Naive thymus-derived CD8-positive, alpha-beta T cell (primary cell): ENCODE measurements around the gene MX2. TPM values are rescaled to one million over a fixed set of nuclear protein-coding genes. Genes with fewer than 3 reads are reported as not detected.
A peak's percentile ranks its signal among the peaks of the same experiment; 100 is the strongest.
"Not testable (repeated sequence)": the region's sequence is repeated elsewhere in the genome, so short reads cannot be mapped to it uniquely, and the experiment has no call there.

Experiments used
- ATAC-seq, 2 donors: fragments of 150-1000 bp; cut with Tn5 transposase in 1 of 2; sonication (Bioruptor Pico), chemical (Tn5 transposase) in 1 of 2; 1 replicate in 1 of 2; 2 replicates in 1 of 2; pipeline ENCODE4 v1.10.0; 2021; ENCODE audit warnings: mild to moderate bottlenecking in 2 of 2, moderate library complexity in 2 of 2
- POLR2A ChIA-PET: fragments of 350-600 bp; sonication (Branson Sonifier 250); formaldehyde crosslinking; loops from one replicate; lab custom pipeline; 2021; ENCODE audit warnings: antibody characterized with exemption; lab: Charles Lee
- DNase-seq, 10 donors: peaks; one replicate each; pipeline versions ENCODE4 v3.0.0 to v3.0.0-alpha.2; 2020 to 2022
- H3K27ac Mint-ChIP-seq, 10 donors: one replicate each; pipeline ENCODE4 v1.8.0; 2020 to 2022; ENCODE audit warnings: mild to moderate bottlenecking in 10 of 10, mixed read lengths in 10 of 10, moderate library complexity in 4 of 10, inconsistent platforms in 1 of 10
- H3K27me3 Mint-ChIP-seq, 5 donors: one replicate each; pipeline ENCODE4 v1.8.0; 2021 to 2022; ENCODE audit warnings: mixed read lengths in 5 of 5
- H3K36me3 Mint-ChIP-seq, 3 donors: one replicate each; pipeline ENCODE4 v1.8.0; 2020 to 2022; ENCODE audit warnings: mixed read lengths in 3 of 3, mild to moderate bottlenecking in 2 of 3, inconsistent platforms in 1 of 3
- H3K4me1 Mint-ChIP-seq, 4 donors: one replicate each; pipeline ENCODE4 v1.8.0; 2021 to 2022; ENCODE audit warnings: mixed read lengths in 4 of 4
- H3K4me3 Mint-ChIP-seq, 10 donors: one replicate each; pipeline ENCODE4 v1.8.0; 2020 to 2022; ENCODE audit warnings: mild to moderate bottlenecking in 10 of 10, mixed read lengths in 10 of 10, moderate library complexity in 6 of 10, inconsistent platforms in 1 of 10
- H3K9me3 Mint-ChIP-seq, 9 donors: one replicate each; pipeline ENCODE4 v1.8.0; 2020 to 2022; ENCODE audit warnings: mixed read lengths in 9 of 9, mild to moderate bottlenecking in 3 of 9, inconsistent platforms in 1 of 9, moderate library complexity in 1 of 9
- polyA plus RNA-seq, 3 donors: library from polyadenylated mRNA; unstranded; fragments of 300-500 nt; fragmentation: Illumina TruSeq; gene quantifications; one replicate each; pipeline ENCODE4 v1.2.3, GENCODE V29; 2021
- total RNA-seq, 8 experiments: library from RNA in 2 of 8; stranded (reverse) in 2 of 8; gene quantifications; one replicate each; pipeline ENCODE4 v1.2.3 and lab custom pipeline; 2021 to 2026

The MX2 gene
- total and polyA plus RNA-seq, 5 experiments from 2014 or later = 27.8 to 125 (median 49.6) TPM

DNA sequence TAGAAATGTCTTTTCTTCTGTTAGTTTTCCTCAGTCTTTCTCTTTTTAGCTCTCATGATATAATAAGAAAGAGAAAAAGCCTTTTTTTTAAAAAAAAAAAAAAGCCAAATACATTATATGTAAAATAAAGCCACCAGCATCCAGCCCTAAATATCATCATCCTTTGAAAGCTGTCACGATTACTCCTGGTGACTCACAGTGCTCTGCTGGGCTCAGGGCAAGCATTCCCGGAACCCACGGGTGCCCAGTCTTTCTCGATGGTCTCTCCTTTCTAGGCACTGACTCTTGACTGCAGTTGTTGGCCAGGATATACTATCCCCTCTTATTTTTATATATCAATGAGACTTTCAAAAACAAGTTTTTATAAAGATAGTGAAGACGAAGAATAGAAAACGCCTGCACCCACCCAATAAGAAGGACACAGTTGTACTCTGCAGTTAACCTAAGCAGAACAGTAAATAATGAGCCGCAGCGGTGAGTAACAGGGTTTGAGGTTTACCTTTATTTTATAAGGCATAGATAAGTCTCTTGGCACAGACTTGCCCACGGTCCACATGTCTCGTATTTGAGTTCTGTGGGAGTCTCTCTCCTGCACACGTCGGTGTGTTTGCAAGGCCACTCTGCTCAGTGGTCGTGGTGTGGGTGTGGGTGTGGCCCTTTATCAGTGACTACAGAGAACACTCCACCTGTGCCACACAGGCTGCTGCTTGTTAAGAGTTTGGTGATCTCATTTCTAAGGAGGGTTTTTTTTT, 15.7 kb upstream of the MX2 start:
- no peak for DNase-seq
- POLR2A ChIA-PET = interaction anchor here (0.7 kb wide), 1 partner anchor 88 kb away, joined by 3 read pairs; no protein-coding TSS in a partner anchor
- no peak overlapping the region for H3K4me3 Mint-ChIP-seq
- peak overlapping the region in 1 of 10 donors; percentile 27 for H3K27ac Mint-ChIP-seq
- peaks cover 0 to 9% (median 5%) of the 10 kb centered on the region in 3 donors for H3K36me3 Mint-ChIP-seq
- peaks cover 0 to 11% (median 5%) of the 10 kb centered on the region in 9 donors for H3K9me3 Mint-ChIP-seq
- no peak for ATAC-seq
- H3K27me3 Mint-ChIP-seq = peaks cover 0 to 12% (median 7%) of the 10 kb centered on the region in 5 donors
- H3K4me1 Mint-ChIP-seq = peaks cover 0 to 2% (median 0%) of the 10 kb centered on the region in 4 donors

DNA sequence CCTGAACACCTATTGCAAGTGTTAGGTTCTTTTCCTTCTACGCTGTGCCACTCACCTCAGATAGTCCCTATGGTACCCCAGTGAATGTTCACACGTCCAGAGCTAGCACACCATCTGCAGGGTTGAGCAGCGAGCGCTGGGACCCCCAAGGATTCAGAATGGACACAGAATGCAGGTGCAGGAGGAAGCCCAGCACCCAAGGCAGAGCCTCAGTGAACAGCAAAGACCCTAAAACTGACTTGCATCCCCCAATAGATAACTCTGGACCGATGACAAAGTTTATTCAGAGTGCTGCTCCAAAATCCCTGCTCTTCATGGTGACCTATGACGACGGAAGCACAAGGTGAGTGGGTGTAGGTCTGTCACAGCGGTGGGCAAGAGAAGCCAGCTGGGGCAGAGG, 15.1 kb upstream of the MX2 start:
- DNase-seq (no peak), ATAC-seq (no peak)
- H3K4me1 Mint-ChIP-seq = peaks cover 0 to 2% (median 0%) of the 10 kb centered on the region in 4 donors
- peak overlapping the region in 3 of 10 donors; percentile 11 to 62 (median 27) for H3K27ac Mint-ChIP-seq
- no peak overlapping the region for H3K4me3 Mint-ChIP-seq
- peaks cover 0 to 11% (median 5%) of the 10 kb centered on the region in 9 donors for H3K9me3 Mint-ChIP-seq
- H3K36me3 Mint-ChIP-seq = peaks cover 0 to 9% (median 5%) of the 10 kb centered on the region in 3 donors
- H3K27me3 Mint-ChIP-seq = peaks cover 0 to 12% (median 8%) of the 10 kb centered on the region in 5 donors
- POLR2A ChIA-PET = no interaction called here

DNA sequence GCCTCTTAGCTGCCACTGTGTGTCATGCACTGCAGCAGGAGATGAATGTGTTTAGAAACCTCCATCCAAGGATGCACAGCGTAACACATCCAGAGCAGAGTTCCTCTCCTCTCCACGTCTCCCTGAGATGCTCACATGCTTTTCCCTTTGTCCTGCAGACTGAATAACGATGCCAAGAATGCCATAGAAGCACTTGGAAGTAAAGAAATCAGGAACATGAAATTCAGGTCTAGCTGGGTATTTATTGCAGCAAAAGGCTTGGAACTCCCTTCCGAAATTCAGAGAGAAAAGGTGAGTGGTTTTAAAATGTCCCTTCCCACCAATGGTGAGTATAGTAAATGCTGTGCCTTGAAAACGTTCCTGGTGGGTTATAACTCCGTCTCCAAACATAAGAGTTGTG, 13.4 kb upstream of the MX2 start:
- no peak for DNase-seq
- peaks cover 0 to under 1% (median 0%) of the 10 kb centered on the region in 9 donors for H3K9me3 Mint-ChIP-seq
- H3K27me3 Mint-ChIP-seq = peaks cover 0 to 11% (median 8%) of the 10 kb centered on the region in 5 donors
- POLR2A ChIA-PET = no interaction called here
- no peak for ATAC-seq
- H3K36me3 Mint-ChIP-seq = no peaks in the 10 kb centered on the region
- no peak overlapping the region for H3K4me3 Mint-ChIP-seq
- peaks cover 0 to 2% (median 0%) of the 10 kb centered on the region in 4 donors for H3K4me1 Mint-ChIP-seq
- no peak overlapping the region for H3K27ac Mint-ChIP-seq

DNA sequence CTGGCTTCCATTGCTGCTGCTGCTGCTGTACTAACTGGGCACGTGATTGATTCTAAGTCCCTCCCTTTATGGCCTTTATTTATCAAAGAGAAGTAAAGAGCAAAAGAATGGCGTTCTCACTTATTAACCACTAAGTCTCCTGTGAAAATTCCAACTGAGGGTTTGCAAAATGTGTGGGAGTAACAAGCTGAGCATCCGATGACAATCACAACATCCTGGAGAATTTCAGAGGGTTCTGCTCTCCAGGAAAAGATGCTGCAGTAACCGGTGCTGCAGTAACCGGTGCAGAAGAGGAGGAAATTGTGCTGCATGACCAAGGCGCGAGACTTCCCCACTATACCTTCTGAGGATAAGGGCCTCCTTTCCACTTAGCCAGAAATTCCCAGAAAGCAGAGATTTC, 12.7 kb upstream of the MX2 start:
- Mint-ChIP-seq H3K9me3 (no peaks in the 10 kb centered on the region), H3K27me3 (peaks cover 0 to 10% (median 6%) of the 10 kb centered on the region in 5 donors), H3K4me1 (peaks cover 0 to 2% (median 0%) of the 10 kb centered on the region in 4 donors), H3K27ac (no peak overlapping the region), H3K4me3 (no peak overlapping the region), H3K36me3 (no peaks in the 10 kb centered on the region)
- POLR2A ChIA-PET = no interaction called here
- no peak for ATAC-seq
- DNase-seq = no peak

DNA sequence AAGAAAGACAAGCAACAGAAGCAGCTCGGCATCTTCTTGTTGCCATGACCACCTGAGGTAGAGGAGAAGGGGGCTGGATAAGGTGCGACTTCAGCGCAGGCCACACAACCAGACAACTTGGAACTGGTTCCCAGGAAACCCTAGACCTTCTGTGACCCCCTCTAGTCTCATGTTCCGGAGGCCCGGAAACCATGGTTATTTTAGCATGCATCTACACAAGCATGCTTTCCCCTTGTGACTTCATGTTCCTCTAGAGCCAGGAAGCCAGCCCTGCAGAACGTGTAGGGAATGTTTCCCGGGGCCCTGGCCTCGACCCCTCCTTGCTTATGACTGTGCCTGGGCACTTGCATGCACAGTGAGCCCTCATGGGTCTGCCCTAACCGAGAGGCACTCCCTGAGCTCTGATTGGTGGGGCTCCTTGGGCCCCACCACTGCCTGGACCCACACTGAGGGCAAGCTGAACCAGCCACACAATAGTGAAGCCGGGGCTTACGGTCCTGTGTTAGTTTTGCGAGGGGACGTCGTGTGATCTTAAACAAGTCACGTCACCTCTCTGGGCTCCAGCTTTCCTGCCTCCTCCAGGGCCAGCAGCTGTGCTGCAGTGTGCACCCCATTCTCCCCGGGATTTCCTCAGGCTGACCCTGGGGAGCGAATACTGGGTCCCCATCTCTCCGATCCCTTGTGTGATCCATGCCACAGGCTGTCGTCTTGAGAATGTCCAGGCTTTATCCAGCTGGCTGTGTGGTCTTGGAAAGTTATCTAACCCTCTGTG, 12.0 kb upstream of the MX2 start:
- peaks cover 0 to 8% (median 6%) of the 10 kb centered on the region in 5 donors for H3K27me3 Mint-ChIP-seq
- no peak for ATAC-seq
- DNase-seq = no peak
- H3K36me3 Mint-ChIP-seq = no peaks in the 10 kb centered on the region
- H3K27ac Mint-ChIP-seq = no peak overlapping the region
- no peaks in the 10 kb centered on the region for H3K9me3 Mint-ChIP-seq
- no peak overlapping the region for H3K4me3 Mint-ChIP-seq
- POLR2A ChIA-PET = no interaction called here
- peaks cover 0 to 2% (median 0%) of the 10 kb centered on the region in 4 donors for H3K4me1 Mint-ChIP-seq

DNA sequence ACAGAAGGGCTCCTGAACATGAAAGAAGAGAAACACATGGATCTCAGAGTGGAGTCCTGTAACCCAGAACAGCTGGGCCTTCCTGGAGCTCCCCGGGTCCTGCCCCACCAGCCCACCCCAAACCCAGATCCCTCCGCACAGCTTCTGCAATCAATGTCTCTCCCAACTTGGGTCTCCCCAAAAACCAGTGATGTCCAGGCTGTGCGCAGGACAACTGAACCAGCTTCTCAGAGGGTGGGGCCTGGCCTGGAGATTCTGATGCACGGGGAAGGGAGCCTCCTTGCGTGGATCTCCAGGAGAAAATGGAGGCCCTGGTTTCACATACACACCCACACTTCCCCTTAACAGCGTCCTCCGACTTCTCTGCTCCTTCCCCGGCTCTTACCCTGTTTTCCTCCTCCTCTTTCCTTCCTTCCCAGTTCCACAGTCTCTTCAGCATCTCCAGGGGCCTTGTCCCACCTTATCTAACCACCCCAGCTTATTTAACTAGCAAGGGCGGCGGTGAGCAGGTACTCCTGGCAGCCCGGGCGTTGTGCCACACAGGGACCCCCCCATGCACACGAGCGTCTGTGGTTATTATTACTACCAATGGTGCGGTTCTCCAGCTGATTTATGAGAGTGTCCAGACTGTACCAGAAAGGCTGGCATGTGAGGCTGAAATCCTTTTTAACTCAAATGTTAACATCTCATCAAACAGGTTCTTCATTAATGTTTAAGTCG, 11.2 kb upstream of the MX2 start:
- peaks cover 0 to 8% (median 5%) of the 10 kb centered on the region in 5 donors for H3K27me3 Mint-ChIP-seq

DNA sequence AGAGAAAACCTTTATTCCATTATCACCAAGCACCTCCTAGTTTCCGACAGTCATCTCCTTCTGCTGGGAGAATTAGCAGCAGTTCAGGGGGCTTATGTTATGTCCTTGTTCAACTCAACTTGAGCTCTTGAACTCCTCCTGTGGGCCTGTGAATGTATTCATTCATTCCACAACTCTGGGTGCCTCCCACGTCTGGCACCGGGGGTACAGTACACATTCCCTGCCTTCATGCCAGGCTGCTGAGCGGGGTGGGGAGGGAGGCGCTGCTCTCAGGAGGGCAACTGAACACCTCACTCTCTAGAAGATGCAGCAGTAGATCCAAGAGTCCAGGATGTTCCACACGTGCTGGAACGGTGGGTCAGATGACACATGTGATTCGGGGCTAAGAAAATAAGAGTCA, 4.3 kb upstream of the MX2 start:
- ATAC-seq = no peak
- no peak overlapping the region for H3K4me3 Mint-ChIP-seq
- POLR2A ChIA-PET = interaction anchor here (1.8 kb wide), 1 partner anchor 13 kb away, joined by 7 read pairs; no protein-coding TSS in a partner anchor
- H3K27ac Mint-ChIP-seq = peak overlapping the region in 3 of 10 donors; percentile 55 to 74 (median 60)
- DNase-seq = no peak
- H3K4me1 Mint-ChIP-seq = peaks cover 8 to 20% (median 19%) of the 10 kb centered on the region in 4 donors
- H3K36me3 Mint-ChIP-seq = peaks cover 0 to 2% (median 0%) of the 10 kb centered on the region in 3 donors
- no peaks in the 10 kb centered on the region for H3K9me3 Mint-ChIP-seq
- peaks cover 0 to 2% (median 0%) of the 10 kb centered on the region in 5 donors for H3K27me3 Mint-ChIP-seq

More for the DNA sequence above, 11.2 kb upstream of the MX2 start:
- no peak for DNase-seq
- H3K9me3 Mint-ChIP-seq = no peaks in the 10 kb centered on the region
- H3K4me1 Mint-ChIP-seq = peaks cover 0 to 2% (median 0%) of the 10 kb centered on the region in 4 donors
- POLR2A ChIA-PET = no interaction called here
- H3K36me3 Mint-ChIP-seq = no peaks in the 10 kb centered on the region
- H3K27ac Mint-ChIP-seq = no peak overlapping the region
- no peak for ATAC-seq
- no peak overlapping the region for H3K4me3 Mint-ChIP-seq

DNA sequence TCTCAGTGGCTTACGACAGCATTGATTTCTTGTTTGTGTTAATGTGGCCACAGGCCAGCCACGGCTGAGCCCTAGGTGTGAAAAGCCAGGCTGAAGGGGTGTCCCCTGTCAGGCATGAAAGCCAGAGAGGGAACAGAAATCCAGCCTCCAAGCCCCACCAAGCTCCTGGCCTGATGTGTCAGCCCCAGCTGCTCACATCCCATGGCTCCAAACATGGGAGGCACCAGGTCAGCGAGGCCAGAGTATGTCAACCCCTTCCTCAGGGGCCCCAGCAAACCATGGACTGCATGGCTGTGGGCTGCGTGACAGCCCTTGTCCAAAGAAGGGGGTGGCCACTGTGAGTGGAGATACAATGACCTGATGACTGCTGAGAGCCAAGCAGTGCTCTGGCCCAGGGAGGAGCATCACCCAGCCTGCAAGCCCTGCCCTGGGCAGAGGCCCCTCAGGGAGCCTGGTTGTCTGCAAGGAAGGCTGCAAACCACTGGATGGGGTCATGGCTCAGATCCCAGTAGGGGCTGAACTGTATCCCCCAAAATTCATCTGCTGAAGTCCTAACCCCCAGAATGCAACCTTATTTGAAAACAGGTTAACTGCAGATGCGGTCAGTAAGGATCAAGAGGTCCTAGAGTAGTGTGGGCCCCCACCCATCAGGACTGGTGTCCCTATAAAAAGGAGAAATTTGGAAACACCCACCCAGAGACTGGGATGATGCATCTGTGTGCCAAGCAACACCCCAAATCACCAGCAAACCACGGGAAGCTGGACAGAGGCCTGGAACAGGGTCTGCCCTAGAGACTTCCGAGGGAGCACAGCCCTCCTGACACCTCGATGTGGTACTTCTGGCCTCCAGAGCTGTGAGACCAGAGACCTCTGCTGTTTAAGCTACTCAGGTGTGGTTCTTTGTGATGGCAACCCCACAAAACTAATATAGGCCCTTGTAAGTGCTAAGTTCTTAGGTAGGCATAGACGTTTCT, 3.3 kb upstream of the MX2 start:
- Mint-ChIP-seq H3K9me3 (no peaks in the 10 kb centered on the region), H3K4me3 (no peak overlapping the region), H3K27ac (peak overlapping the region in 9 of 10 donors; percentile 40 to 100 (median 63)), H3K36me3 (peaks cover 0 to 5% (median 0%) of the 10 kb centered on the region in 3 donors), H3K4me1 (peaks cover 13 to 28% (median 27%) of the 10 kb centered on the region in 4 donors), H3K27me3 (peaks cover 0 to 4% (median 0%) of the 10 kb centered on the region in 5 donors)
- DNase-seq = peak in 1 of 10 donors; percentile 31
- POLR2A ChIA-PET = interaction anchor here (0.8 kb wide), 1 partner anchor 68 kb away, joined by 3 read pairs; no protein-coding TSS in a partner anchor
- ATAC-seq = no peak

DNA sequence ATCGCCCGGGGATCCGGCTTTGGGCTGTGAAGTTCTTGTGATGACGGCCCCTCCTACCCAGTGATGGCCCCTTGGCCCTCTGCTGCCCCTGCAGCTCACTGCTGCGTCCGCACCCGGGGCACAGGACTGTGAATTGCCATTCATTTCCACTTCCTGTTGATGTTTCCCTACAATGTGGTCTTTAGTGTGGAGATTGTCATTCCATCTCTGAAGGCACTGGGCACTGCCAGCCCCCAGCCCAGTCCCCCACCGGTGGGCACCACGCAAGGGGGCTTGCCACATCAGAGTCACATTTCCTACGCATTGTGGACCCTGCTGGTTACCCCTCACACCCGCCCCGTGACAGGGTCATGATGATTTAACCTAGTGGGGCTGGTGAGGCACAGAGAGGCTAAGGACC, 2.5 kb upstream of the MX2 start:
- Mint-ChIP-seq H3K9me3 (no peaks in the 10 kb centered on the region), H3K27ac (peak overlapping the region in 8 of 10 donors; percentile 25 to 100 (median 76)), H3K36me3 (peaks cover 0 to 5% (median 0%) of the 10 kb centered on the region in 3 donors), H3K4me3 (no peak overlapping the region), H3K27me3 (peaks cover 0 to 4% (median 0%) of the 10 kb centered on the region in 5 donors), H3K4me1 (peaks cover 14 to 36% (median 35%) of the 10 kb centered on the region in 4 donors)
- ATAC-seq = no peak
- POLR2A ChIA-PET = interaction anchor here (0.8 kb wide), 1 partner anchor 67 kb away, joined by 3 read pairs; no protein-coding TSS in a partner anchor
- DNase-seq = no peak

DNA sequence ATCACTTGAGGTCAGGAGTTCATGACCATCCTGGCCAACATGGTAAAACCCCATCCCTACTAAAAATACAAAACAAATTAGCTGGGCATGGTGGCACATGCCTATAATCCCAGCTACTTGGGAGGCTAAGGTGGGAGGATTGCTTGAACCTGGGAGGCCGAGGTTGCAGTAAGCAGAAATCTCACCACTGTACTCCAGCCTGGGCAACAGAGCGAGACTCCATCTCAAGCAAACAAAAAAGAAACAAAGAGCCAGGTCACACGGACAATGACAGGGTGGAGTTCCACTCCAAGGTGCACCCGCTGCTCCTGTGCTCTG, 2.1 kb upstream of the MX2 start:
- not testable (repeated sequence) for H3K9me3 Mint-ChIP-seq, DNase-seq, H3K27me3 Mint-ChIP-seq, H3K36me3 Mint-ChIP-seq, ATAC-seq
- POLR2A ChIA-PET = interaction anchor here (3.2 kb wide), 1 partner anchor 10 kb away, joined by 26 read pairs; no protein-coding TSS in a partner anchor
- H3K27ac Mint-ChIP-seq = peak overlapping the region in 9 of 10 donors; percentile 22 to 100 (median 98)
- peak overlapping the region in 1 of 10 donors; percentile 1 for H3K4me3 Mint-ChIP-seq
- H3K4me1 Mint-ChIP-seq = peaks cover 14 to 40% (median 37%) of the 10 kb centered on the region in 4 donors
